OCI-LY3 (cell line): ENCODE results near the gene SYNGR2.
"Not testable (repeated sequence)": the region's sequence is repeated elsewhere in the genome, so short reads cannot be mapped to it uniquely, and the experiment has no call there.

Source experiments
- H2AFZ ChIP-seq: fragments of 200-600, 300-600 bp; shearing (Covaris generic); 2 replicates; pipeline ENCODE4 v1.6.0; 2014; ENCODE audit warnings: antibody characterized with exemption, low read depth, low read length
- H3K27ac ChIP-seq: fragments of 200-600, 300-600 bp; sonication (generic); 2 replicates; pipeline ENCODE4 v1.5.1; 2014; ENCODE audit warnings: mild to moderate bottlenecking, low read length, moderate library complexity, mixed read lengths
- H3K27me3 ChIP-seq: fragments of 200-600, 300-600 bp; sonication (generic); 2 replicates; pipeline ENCODE4 v1.6.1; 2014; ENCODE audit warnings: low read depth, low read length, mixed read lengths
- H3K36me3 ChIP-seq: fragments of 200-600, 300-600 bp; sonication (generic); replicated peaks from 2 replicates; pipeline ENCODE3; 2014; ENCODE audit warnings: low read depth, low read length, mixed read lengths
- H3K4me1 ChIP-seq: fragments of 300-600, 200-600 bp; sonication (generic); 2 replicates; pipeline ENCODE4 v1.6.1; 2014; ENCODE audit warnings: low read length, mixed read lengths
- H3K4me2 ChIP-seq: fragments of 200-600, 300-600 bp; sonication (generic); 2 replicates; pipeline ENCODE4 v1.6.1; 2014; ENCODE audit warnings: low read length, mixed read lengths
- H3K4me3 ChIP-seq: fragments of 300-600, 200-600 bp; sonication (generic); 2 replicates; pipeline ENCODE4 v1.5.1; 2014; ENCODE audit warnings: antibody characterized with exemption, mild to moderate bottlenecking, low read length, moderate library complexity
- H3K79me2 ChIP-seq: fragments of 300-600, 200-600 bp; shearing (Covaris generic); 2 replicates; pipeline ENCODE4 v1.6.1; 2014; ENCODE audit warnings: mild to moderate bottlenecking, low read length, mixed read lengths
- H3K9ac ChIP-seq: fragments of 300-600, 200-600 bp; shearing (Covaris generic); 2 replicates; pipeline ENCODE4 v1.6.0; 2014; ENCODE audit warnings: mild to moderate bottlenecking, low read length, moderate library complexity
- H3K9me3 ChIP-seq: fragments of 200-600, 300-600 bp; shearing (Covaris generic); 2 replicates; pipeline ENCODE4 v1.6.1; 2014; ENCODE audit warnings: low read length, mixed read lengths; ENCODE audit not compliant: insufficient read depth
- H4K20me1 ChIP-seq: fragments of 200-600, 300-600 bp; sonication (generic); 2 replicates; pipeline ENCODE4 v1.6.1; 2016; ENCODE audit warnings: low read length, mixed read lengths; ENCODE audit not compliant: insufficient read depth
- CTCF ChIP-seq: fragments of 200-600, 300-600 bp; sonication (generic); IDR thresholded peaks from 2 replicates; pipeline ENCODE4 v1.5.1; 2014; ENCODE audit warnings: antibody characterized with exemption, low read length, low read depth
- EZH2phosphoT487 ChIP-seq: fragments of 200-600 bp; shearing (Covaris generic); IDR thresholded peaks from 2 replicates; pipeline ENCODE4 v1.6.1; 2018; ENCODE audit warnings: antibody characterized with exemption, mixed run types, low read depth

The SYNGR2 gene

GRCh38 chr17:78168903-78169793 is 767 bp downstream of the SYNGR2 start:
- peaks cover 56% of the 10 kb centered on the region for H3K4me1 ChIP-seq
- peak overlapping the region; percentile 100 for H3K9ac ChIP-seq
- peaks cover 43% of the 10 kb centered on the region for H3K36me3 ChIP-seq
- peaks cover 22% of the 10 kb centered on the region; the same call in 1 of the 2 replicates for H4K20me1 ChIP-seq
- H3K27ac ChIP-seq: peak overlapping the region; percentile 96
- TF ChIP-seq CTCF (no peak), EZH2phosphoT487 (no peak)
- no peaks in the 10 kb centered on the region for H3K27me3 ChIP-seq
- peak overlapping the region; percentile 99 for H3K4me3 ChIP-seq
- H3K4me2 ChIP-seq: peak overlapping the region; percentile 99
- peaks cover 55% of the 10 kb centered on the region for H3K79me2 ChIP-seq
- H3K9me3 ChIP-seq: no peaks in the 10 kb centered on the region
- no peak overlapping the region for H2AFZ ChIP-seq

- Histone ChIP-seq H3K27ac (peak overlapping the region; percentile 96), H3K9ac (peak overlapping the region; percentile 65), H3K36me3 (peaks cover 53% of the 10 kb centered on the region), H3K4me1 (peaks cover 74% of the 10 kb centered on the region), H3K4me2 (peak overlapping the region; percentile 99), H3K4me3 (peak overlapping the region; percentile 99), H4K20me1 (peaks cover 22% of the 10 kb centered on the region; the same call in 1 of the 2 replicates), H2AFZ (no peak overlapping the region), H3K79me2 (peaks cover 55% of the 10 kb centered on the region), H3K27me3 (no peaks in the 10 kb centered on the region), H3K9me3 (no peaks in the 10 kb centered on the region)
- TF ChIP-seq CTCF (no peak), EZH2phosphoT487 (no peak)
Observed at GRCh38 chr17:78170692-78171590, 2.6 kb downstream of the SYNGR2 start.

- H3K79me2 ChIP-seq: peaks cover 55% of the 10 kb centered on the region
- H4K20me1 ChIP-seq: peaks cover 22% of the 10 kb centered on the region; the same call in 1 of the 2 replicates
- peak overlapping the region; percentile 65 for H3K9ac ChIP-seq
Observed at GRCh38 chr17:78171591-78172248, 3.3 kb downstream of the SYNGR2 start.

GRCh38 chr17:78172249-78173051 is 4.1 kb downstream of the SYNGR2 start:
- Histone ChIP-seq H3K4me1 (peaks cover 75% of the 10 kb centered on the region), H3K27ac (peak overlapping the region; percentile 96), H4K20me1 (peaks cover 22% of the 10 kb centered on the region; the same call in 1 of the 2 replicates), H3K79me2 (peaks cover 55% of the 10 kb centered on the region), H3K4me3 (peak overlapping the region; percentile 99), H2AFZ (no peak overlapping the region), H3K9me3 (no peaks in the 10 kb centered on the region), H3K36me3 (peaks cover 63% of the 10 kb centered on the region), H3K4me2 (peak overlapping the region; percentile 99), H3K27me3 (no peaks in the 10 kb centered on the region), H3K9ac (peak overlapping the region; percentile 65)
- TF ChIP-seq CTCF (no peak), EZH2phosphoT487 (no peak)

More at GRCh38 chr17:78171591-78172248, 3.3 kb downstream of the SYNGR2 start:
- H3K27me3 ChIP-seq, H2AFZ ChIP-seq, H3K9me3 ChIP-seq: not testable (repeated sequence)
- H3K4me3 ChIP-seq: peak overlapping the region; percentile 99
- H3K36me3 ChIP-seq: peaks cover 56% of the 10 kb centered on the region
- H3K4me2 ChIP-seq: peak overlapping the region; percentile 99
- peaks cover 74% of the 10 kb centered on the region for H3K4me1 ChIP-seq
- H3K27ac ChIP-seq: peak overlapping the region; percentile 96
